HG03378 (cell line): ENCODE data around the gene TMA16.
"Not testable (repeated sequence)": the region's sequence is repeated elsewhere in the genome, so short reads cannot be mapped to it uniquely, and the experiment has no call there.

Source experiments
- ATAC-seq: cut with Tn5 transposase; IDR thresholded peaks from one replicate; pipeline ENCODE4 v1.9.1; 2021; ENCODE audit warnings: mild to moderate bottlenecking, moderate library complexity; ENCODE audit not compliant: unreplicated experiment

TMA16 gene

GRCh38 chr4:163494360-163495241, at the start of gene TMA16:
TSS of gene TMA16 (plus strand) at chr4:163494690. CDS start at chr4:163494802, 112 bp downstream.
- peak; percentile 77 for ATAC-seq

GRCh38 chr4:163447023-163447422, 47.5 kb upstream of the TMA16 start:
- not testable (repeated sequence) for ATAC-seq

GRCh38 chr4:163447481-163447880, 47.0 kb upstream of the TMA16 start:
- ATAC-seq: no peak

GRCh38 chr4:163448540-163449203, 45.8 kb upstream of the TMA16 start:
- ATAC-seq: no peak

- ATAC-seq: no peak
These were observed 31.9 kb upstream of the TMA16 start for GRCh38 chr4:163462556-163462955.

- ATAC-seq: no peak
These were observed 27.3 kb upstream of the TMA16 start for GRCh38 chr4:163467082-163467770.

GRCh38 chr4:163470391-163470790, 24.1 kb upstream of the TMA16 start:
- no peak for ATAC-seq

- ATAC-seq: no peak
These were observed 21.4 kb upstream of the TMA16 start for GRCh38 chr4:163473130-163473529.

GRCh38 chr4:163473576-163473975, 20.9 kb upstream of the TMA16 start, which contains the start of gene TKTL2:
TSS of gene TKTL2 (minus strand) at chr4:163473754. CDS start at chr4:163473734, 20 bp downstream.
- no peak for ATAC-seq

GRCh38 chr4:163474027-163474426, 20.5 kb upstream of the TMA16 start:
- ATAC-seq: no peak

GRCh38 chr4:163476761-163477438, 17.6 kb upstream of the TMA16 start:
- no peak for ATAC-seq

- peak; percentile 71 for ATAC-seq
These were observed 12.3 kb upstream of the TMA16 start for GRCh38 chr4:163482190-163482589.

- ATAC-seq: no peak
These were observed 9.6 kb upstream of the TMA16 start for GRCh38 chr4:163484906-163485305.

GRCh38 chr4:163485589-163485988, 8.9 kb upstream of the TMA16 start:
- ATAC-seq: no peak

- no peak for ATAC-seq
These were observed 8.2 kb upstream of the TMA16 start for GRCh38 chr4:163486321-163486720.

GRCh38 chr4:163489929-163490328, 4.6 kb upstream of the TMA16 start:
- no peak for ATAC-seq

GRCh38 chr4:163492951-163493504, 1.5 kb upstream of the TMA16 start:
- no peak for ATAC-seq

- ATAC-seq: peak; percentile 21
These were observed 689 bp upstream of the TMA16 start for GRCh38 chr4:163493643-163494359.

GRCh38 chr4:163495900-163496299, 1.4 kb downstream of the TMA16 start:
- peak; percentile 47 for ATAC-seq

- no peak for ATAC-seq
These were observed 6.1 kb downstream of the TMA16 start for GRCh38 chr4:163500586-163500985.
